PC-9 (cell line): Measurements from ENCODE around the gene TMEM132D.

ENCODE experiments used
- CTCF ChIP-seq: fragments of 200-600 bp; sonication (generic); conservative IDR thresholded peaks from 2 replicates; pipeline ENCODE4 v1.6.1; 2017; ENCODE audit warnings: mixed run types, antibody characterized with exemption, mild to moderate bottlenecking, moderate library complexity
- EZH2 ChIP-seq: fragments of 200-600 bp; sonication (generic); IDR thresholded peaks from 2 replicates; pipeline ENCODE4 v1.8.0; 2017; ENCODE audit warnings: antibody characterized with exemption, low read depth

- TF ChIP-seq CTCF = no peak
- no peak for TF ChIP-seq EZH2
These were observed 702.8 kb downstream of the TMEM132D start for GRCh38 chr12:129201029-129201428.
